ENCODE data around the gene DUSP9.

DUSP9 gene

GRCh38 chrX:153667956-153668396 is 21.0 kb downstream of the DUSP9 start:
- no peak overlapping the region for H3K4me3 ChIP-seq (ENCODE audit: low read length)
- TF ChIP-seq, protein P1, sequence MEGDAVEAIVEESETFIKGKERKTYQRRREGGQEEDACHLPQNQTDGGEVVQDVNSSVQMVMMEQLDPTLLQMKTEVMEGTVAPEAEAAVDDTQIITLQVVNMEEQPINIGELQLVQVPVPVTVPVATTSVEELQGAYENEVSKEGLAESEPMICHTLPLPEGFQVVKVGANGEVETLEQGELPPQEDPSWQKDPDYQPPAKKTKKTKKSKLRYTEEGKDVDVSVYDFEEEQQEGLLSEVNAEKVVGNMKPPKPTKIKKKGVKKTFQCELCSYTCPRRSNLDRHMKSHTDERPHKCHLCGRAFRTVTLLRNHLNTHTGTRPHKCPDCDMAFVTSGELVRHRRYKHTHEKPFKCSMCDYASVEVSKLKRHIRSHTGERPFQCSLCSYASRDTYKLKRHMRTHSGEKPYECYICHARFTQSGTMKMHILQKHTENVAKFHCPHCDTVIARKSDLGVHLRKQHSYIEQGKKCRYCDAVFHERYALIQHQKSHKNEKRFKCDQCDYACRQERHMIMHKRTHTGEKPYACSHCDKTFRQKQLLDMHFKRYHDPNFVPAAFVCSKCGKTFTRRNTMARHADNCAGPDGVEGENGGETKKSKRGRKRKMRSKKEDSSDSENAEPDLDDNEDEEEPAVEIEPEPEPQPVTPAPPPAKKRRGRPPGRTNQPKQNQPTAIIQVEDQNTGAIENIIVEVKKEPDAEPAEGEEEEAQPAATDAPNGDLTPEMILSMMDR (conservative IDR thresholded peaks at IDR 0.05; ENCODE audit: low read depth, low read length) = peak; percentile 72

GRCh38 chrX:153668423-153669173 is 21.6 kb downstream of the DUSP9 start:
- TF ChIP-seq, protein P1 (conservative IDR thresholded peaks at IDR 0.05; ENCODE audit: low read depth, low read length) = no peak
- DNase-seq (ENCODE audit: low read depth) = no peak
- H3K4me3 ChIP-seq (ENCODE audit: low read length) = no peak overlapping the region

More at GRCh38 chrX:153667956-153668396, 21.0 kb downstream of the DUSP9 start:
- peak; percentile 33 for DNase-seq (ENCODE audit: low read depth)

DNA sequence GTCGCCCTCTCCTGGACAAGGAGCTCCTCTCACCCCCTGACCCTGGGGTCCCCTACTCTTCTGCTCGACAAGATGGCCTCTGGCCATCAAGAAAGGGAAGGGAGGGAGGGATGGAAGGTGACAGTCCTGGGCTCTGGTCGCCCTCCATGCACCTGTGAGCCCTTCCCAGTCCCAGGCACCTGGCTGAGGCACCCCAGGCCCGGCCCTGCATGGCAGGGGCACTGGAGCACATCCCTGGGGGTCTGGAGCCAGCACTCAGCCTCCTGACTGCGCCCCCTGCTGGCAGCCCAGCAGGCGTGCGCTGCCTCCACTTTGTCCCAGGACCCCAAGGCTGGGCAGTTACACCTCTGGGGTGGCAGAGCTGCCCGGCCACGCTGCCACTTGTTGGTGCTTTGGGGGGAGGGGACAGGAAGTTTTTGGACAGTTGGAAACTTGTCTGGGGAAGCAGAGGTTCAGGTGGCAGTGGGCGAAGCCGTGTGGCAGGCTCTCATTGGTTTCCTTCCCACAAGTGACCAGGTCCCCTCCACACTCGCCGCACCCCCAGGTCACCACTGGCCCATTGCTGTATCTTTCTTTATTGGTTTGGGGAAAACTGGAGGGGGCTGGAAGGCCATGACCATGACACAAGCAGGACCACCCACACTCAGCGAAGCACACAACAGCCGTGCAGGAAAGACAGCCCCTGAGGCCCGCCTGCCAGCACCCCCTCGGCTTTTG is 22.3 kb downstream of the DUSP9 start:
- TF ChIP-seq, protein P1 (conservative IDR thresholded peaks at IDR 0.05; ENCODE audit: low read depth, low read length) = peak; percentile 72
- no peak overlapping the region for H3K4me3 ChIP-seq (ENCODE audit: low read length)
- no peak for DNase-seq (ENCODE audit: low read depth)

DNA sequence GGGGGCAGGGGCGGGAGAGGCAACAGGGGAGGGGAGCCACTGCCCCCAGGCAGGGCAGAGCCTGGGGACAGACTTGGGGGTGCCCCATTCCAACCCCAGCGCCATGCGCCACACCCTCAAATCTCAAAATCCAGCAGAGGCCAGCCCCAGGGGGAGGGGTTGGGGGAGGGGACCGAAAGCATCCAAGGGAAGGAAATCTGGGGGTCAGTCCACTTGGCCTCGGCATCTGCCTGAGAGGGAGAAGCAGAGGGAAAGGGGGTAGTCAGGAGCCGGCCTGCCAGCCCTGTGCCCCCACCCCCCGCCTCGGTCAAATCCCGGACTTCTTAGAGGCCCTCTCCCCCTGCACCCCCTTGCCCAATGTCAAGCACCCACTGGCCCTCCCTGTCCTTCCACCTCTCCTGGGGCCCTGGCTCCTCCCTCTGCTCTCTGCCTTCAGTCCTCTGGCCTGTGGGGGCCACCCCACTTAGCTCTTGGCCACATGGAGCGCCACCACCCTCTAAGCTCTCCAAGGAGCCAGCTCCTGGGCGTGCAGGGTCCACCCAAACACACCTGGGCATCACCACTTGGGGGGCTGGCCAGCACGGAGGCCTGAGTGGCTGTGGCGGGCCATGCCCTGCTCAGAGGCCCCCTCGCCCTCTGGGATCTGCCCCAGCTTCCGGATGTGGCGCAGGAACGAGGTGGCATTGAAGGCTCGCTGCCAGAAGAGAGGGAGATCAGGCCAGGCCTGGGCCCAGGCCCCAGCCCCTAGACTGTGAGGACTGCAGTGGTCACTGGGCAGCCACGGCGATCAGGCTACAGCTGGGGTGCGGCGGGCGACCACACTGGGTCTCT is 23.1 kb downstream of the DUSP9 start:
- no peak overlapping the region for H3K4me3 ChIP-seq (ENCODE audit: low read length)
- DNase-seq (ENCODE audit: low read depth) = no peak
- TF ChIP-seq, protein P1 (conservative IDR thresholded peaks at IDR 0.05; ENCODE audit: low read depth, low read length) = no peak

DNA sequence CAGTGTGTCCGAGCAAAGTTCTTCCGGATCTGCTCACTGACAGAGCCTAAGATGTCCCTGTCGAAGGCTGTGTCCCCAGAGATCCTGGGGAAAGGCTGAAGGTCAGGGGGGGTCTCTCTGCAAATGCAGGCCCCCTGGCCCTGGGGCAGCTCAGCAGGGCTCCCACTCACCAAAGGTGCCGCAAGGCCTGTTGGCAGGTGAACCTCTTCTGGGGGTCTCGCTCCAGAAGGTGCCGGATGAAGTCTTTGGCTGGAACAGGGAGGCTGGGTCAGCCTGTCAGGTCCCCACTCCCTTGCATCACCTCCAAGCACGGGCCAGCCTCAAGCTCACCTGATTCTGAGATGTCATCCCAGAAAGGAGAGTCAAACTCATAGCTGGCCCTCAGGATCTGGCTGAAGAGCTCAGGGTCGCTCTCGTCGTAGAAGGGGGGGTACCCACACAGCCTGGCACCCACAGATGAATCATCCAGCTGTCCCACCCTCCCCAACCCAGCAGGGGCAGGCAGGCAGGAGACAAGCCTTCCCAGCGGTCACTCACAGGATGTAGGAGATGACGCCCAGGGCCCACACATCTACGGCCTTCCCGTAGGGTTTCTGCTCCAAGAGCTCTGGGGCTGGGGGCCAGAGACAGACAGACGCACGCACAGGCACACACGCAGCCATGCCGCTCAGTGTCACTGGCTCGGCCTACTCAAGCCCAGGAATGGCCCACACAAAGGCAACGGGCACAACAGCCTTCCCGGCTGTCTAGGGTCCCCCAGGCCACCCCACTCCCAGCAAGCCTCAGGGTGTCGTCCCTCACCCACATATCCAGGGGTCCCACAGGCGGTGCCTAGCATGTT is 24.0 kb downstream of the DUSP9 start:
- TF ChIP-seq, protein P1 (conservative IDR thresholded peaks at IDR 0.05; ENCODE audit: low read depth, low read length) = no peak
- H3K4me3 ChIP-seq (ENCODE audit: low read length) = no peak overlapping the region
- no peak for DNase-seq (ENCODE audit: low read depth)
